ENCODE data around the gene B3GLCT.
"Not testable (repeated sequence)": the region's sequence is repeated elsewhere in the genome, so short reads cannot be mapped to it uniquely, and the experiment has no call there.

B3GLCT gene

DNA sequence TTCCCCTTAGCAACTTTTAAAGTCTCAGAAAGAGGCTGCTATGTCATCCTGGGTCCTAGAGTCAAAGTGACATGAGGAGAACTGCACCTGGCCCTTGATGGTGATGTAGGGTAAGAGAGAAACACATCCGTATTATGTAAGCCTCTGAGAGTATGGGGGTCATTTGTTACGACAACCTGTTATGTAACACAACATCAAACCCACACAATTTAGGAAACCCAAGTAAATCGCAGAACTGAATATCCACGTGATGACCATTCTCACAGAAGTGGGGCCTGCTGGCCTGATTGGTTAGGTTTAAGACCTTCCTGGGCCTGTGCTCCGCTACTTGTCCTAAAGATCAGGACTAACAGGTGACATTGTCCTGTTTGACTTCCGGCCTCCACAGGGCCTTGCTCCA lies 15.3 kb upstream of the B3GLCT start:
- DNase-seq (ENCODE audit: low spot score): no peak

GRCh38 chr13:31184981-31185645 lies 14.7 kb upstream of the B3GLCT start:
- DNase-seq (ENCODE audit: low spot score): no peak

- DNase-seq (ENCODE audit: low spot score): no peak
Observed at GRCh38 chr13:31191748-31192147, 8.0 kb upstream of the B3GLCT start.

DNA sequence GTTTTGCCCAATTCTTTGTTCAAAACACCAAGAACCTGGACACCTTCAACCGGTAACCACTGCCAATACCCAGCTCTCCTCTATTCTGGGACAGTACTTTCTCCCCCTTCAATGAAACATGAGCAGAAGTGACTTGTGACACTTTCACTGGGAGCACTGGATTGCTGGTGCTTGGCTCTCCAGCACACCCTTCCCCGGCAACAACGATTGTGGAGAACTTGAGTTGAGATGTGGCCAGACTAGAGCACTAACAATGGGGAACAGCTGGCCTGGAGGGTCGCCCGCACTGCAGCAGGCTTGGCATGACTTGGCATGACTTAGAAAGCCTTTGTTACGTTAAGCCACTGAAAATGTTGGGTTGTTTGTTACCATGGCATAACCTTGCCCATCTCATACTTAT lies 7.5 kb upstream of the B3GLCT start:
- DNase-seq (ENCODE audit: low spot score): no peak

DNA sequence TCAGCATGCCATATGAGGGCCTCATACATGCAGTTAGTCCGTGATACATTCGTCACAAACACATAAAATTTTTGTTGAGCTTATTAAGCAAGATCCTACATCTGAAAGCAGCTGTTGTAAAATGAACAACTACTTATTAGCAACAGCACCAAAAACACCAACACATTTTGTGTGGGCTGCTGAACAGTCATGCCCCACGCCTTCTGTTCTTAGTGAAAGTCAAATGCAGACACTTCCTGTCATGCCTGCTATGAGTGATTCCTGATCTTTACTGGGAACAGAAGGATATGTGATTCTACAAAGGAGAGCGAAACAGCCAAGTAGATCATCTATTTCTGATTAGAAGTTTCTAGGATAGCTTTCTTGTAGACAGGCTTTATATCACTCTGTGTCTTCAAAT lies 4.2 kb upstream of the B3GLCT start:
- DNase-seq (ENCODE audit: low spot score): peak; percentile 35

DNA sequence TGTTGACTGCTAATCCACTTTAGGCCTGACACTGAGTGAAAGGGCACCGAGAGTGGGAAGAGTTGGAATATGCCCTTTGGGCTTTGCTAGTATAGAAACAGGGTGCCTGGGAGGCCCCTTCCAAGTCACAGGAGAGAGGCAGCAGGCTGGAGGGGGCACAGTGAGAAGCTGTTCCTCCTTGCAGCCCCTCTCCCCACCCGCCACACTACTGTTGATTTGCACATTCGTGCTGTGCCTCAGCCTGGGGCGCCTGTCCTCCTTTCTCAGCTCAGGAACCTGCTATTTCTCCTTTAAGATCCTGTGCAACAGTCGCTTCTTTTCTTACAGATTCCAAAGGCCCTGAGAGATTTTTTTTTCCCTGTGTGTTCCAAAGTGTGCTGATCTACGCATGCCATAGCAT lies 2.8 kb upstream of the B3GLCT start:
- no peak for DNase-seq (ENCODE audit: low spot score)

DNA sequence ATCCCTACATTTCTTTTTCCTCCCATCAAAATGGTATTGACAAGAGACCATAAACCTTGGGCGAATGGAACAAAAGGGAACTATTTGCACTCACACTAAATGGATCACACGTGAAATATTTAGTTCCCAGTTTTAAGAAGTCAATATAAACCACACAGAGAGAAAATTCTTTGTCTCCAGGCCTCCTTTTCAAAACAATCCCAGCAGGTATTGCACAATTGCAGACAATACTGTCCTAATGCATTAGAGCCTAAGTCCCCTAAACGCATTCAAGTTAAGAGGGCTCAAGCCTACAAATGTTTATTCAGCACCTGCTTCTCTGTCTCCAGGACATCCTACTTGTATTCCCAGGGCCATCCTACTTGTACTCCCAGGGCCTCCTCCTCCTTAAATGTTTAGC lies 1.3 kb upstream of the B3GLCT start:
- no peak for DNase-seq (ENCODE audit: low spot score)

GRCh38 chr13:31199527-31199848 lies 287 bp upstream of the B3GLCT start:
- DNase-seq (ENCODE audit: low spot score): no peak

DNA sequence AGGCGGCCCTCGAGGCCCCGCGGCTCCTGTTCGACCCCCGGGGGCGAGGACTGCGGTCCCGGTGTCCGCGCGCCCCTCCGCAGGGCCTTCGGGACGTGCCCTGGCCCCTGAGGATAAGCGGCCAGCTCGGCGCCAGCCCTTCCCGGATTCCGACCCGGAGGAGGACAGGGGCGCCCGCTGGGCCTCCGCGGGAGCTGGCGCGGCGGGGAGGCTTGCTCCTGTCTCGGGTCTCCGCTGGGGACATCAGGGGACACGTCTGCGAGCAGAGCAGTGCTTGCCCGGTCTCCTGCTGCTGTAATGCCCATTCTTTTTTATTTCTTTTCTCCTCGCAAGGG lies 829 bp downstream of the B3GLCT start:
- DNase-seq (ENCODE audit: low spot score): no peak

- DNase-seq (ENCODE audit: low spot score): no peak
Observed at GRCh38 chr13:31201341-31202031, 1.7 kb downstream of the B3GLCT start.

DNA sequence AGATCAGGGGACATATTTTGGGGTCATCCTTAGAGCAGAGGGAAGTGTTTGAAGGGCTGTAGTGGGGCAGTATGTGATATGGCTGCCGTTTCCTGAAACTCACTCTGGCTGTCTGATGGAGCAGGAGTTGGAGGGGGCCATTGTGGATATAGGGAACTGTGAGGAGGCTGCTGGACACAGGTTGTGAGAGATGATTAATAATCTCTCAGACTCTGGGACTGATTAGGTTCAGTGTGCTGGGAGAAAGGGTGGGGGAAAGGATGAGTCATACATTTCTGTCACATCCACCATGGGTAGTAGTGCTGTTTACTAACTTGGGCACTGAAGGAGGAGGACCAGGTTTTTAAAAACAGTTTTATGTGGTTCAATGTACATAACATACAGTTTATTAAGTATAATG lies 4.8 kb downstream of the B3GLCT start:
- DNase-seq (ENCODE audit: low spot score): peak; percentile 50

GRCh38 chr13:31207661-31208552 lies 8.1 kb downstream of the B3GLCT start:
- DNase-seq (ENCODE audit: low spot score): no peak

GRCh38 chr13:31208559-31209122 lies 8.9 kb downstream of the B3GLCT start:
- DNase-seq (ENCODE audit: low spot score): no peak

- no peak for DNase-seq (ENCODE audit: low spot score)
Observed at GRCh38 chr13:31209172-31209840, 9.5 kb downstream of the B3GLCT start.

DNA sequence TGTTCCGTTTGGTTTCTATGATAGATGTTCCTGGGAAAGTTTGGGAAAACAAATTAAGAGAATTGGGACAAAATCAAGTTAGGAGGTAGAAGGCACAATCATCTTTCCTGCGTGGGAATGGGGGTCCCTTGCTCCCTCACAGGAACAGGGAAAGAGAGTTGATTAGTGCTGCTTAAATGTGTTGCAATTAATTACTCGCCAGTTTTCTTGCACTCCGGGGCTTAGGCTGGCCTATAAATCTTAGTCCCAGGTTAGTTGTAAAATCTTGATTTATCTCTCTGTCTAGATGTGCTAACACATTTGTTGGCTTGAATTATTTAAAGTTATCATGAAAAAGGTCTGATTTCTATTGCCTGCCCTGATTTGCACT lies 10.1 kb downstream of the B3GLCT start:
- no peak for DNase-seq (ENCODE audit: low spot score)

DNA sequence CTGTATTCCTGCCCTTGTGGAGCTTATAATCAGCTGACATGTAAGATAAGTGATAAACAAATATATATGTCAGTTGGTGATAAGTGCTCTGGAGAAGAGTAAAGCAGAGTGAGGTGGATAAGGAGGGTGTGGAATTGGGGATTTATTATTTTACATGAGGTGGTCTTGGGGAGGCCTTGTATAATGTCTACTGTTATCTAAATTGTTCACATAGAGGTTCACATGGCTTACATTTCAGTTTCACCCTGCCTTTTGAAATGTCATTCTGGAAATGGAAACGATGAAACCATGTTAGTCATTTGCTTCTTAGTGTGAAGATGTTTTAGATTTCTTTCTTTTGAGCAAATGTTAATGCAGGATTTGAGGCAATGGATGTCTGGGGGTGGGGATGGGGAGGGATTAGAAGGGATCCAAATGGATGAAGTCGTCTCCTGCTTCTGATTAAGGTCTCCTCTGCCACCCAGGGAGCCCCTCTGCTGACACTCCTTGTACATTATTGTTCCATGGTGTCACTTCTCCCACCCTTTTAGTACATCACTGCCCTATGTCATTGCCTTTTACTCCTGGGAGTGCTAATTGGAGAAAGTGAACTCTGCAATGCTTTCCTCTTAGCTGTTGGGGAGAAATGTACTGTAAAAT lies 14.0 kb downstream of the B3GLCT start:
- no peak for DNase-seq (ENCODE audit: low spot score)

DNA sequence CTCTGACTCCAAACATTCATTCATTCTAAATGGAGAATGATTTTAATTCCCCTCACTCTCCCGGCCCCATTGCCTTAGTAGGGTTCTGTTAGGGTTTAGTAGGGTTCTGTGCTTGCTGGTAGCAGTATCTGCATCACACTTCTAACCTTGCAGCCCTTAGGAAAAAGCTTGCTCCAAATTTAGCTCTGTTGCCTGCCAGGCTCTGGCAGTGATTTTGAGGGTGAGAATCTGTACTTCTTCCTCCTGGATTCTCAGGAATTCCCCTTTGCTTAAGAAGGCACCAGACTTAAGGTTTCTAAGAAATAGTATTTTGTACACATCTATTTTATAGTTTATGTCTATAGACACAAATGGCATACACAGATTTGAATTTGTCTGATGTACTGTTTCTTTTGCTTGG lies 14.7 kb downstream of the B3GLCT start:
- no peak for DNase-seq (ENCODE audit: low spot score)

DNA sequence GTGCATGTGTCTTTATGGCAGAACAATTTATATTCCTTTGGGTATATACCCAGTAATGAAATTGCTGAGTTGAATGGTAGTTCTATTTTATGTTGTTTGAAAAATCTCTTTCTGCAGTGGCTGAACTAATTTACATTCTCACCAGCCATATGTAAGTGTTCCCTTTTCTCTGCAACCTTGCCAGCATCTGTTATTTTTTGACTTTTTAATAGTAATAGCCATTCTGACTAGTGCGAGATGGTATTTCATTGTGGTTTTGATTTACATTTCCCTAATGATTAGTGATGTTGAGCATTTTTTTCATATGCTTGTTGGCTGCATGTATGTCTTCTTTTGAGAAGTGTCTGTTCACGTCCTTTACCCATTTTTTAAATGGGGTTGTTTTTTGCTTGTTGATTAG lies 17.1 kb downstream of the B3GLCT start:
- DNase-seq (ENCODE audit: low spot score): not testable (repeated sequence)

GRCh38 chr13:31219909-31220598 lies 20.3 kb downstream of the B3GLCT start:
- no peak for DNase-seq (ENCODE audit: low spot score)

- DNase-seq (ENCODE audit: low spot score): no peak
Observed at GRCh38 chr13:31221057-31221456, 21.3 kb downstream of the B3GLCT start.

DNA sequence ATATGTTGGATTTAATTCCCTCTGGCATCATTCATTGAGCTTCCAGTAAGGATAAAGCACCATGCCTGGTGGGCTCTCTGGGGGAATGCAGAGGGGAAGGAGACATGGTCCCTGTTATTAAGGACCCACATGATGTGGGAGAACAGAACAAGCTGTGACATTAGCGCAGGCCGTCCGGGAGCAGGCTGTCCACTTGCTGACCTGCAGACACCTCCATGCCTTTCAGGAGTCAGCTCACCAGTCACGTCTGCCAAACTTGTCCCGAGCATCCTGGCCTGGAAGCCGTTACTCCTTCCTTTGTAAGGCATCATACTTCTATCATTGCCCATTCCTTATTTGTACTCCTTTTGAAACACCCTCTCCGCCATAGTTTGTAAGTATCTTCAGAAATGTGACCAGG lies 23.4 kb downstream of the B3GLCT start:
- no peak for DNase-seq (ENCODE audit: low spot score)
